GM19324 (cell line): ENCODE data around the gene KIFBP.

Experiments used
- ATAC-seq: cut with Tn5 transposase; IDR thresholded peaks from one replicate; pipeline ENCODE4 v1.9.1; 2021; ENCODE audit warnings: mild to moderate bottlenecking, moderate library complexity; ENCODE audit not compliant: unreplicated experiment, low FRiP score

KIFBP gene

GRCh38 chr10:69048103-69048502 is 59.5 kb downstream of the KIFBP start:
- ATAC-seq = no peak

DNA sequence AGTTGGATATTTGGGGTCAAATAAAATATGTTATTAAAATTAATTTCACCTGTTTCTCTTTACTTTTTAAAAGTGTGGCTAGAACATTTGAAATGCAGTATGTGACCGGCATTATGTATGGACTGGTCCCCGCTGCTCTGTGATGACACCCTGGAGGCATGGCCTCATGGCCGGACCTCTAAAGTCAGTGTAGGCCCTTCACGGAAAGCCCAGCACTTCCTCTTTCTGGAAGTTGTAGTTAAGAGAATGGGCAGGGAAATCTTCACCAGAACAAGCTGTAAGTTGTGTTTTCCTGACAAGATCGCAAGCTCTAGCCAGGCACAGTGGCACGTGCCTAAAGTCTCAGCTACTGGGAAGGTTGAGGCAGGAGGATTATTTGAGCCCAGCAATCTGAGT is 61.0 kb downstream of the KIFBP start:
- ATAC-seq = no peak

DNA sequence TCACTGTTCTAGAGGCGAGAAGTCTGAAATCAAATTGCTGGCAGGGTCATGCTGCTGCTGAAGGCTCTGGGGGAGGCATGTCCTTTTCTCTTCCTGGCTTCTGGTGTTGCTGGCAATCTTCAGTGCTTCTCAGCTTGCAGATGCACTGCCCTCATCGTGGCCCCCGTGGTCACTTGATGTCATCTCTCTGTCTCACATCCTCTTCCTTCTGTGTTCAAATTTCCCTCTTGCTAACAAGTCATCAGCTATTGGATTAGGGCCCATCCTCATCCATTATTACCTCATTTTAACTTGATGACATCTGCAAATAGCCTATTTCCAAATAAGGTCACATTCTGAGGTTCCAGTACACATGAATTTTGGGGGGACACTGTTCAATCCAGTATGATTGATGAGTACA is 62.7 kb downstream of the KIFBP start:
- no peak for ATAC-seq

- ATAC-seq = no peak
Observed at GRCh38 chr10:69051710-69052487, 63.3 kb downstream of the KIFBP start.

GRCh38 chr10:69052736-69053135 is 64.1 kb downstream of the KIFBP start:
- ATAC-seq = no peak

GRCh38 chr10:69055241-69055640 is 66.6 kb downstream of the KIFBP start:
- ATAC-seq = no peak

- no peak for ATAC-seq
Observed at GRCh38 chr10:69056129-69056528, 67.5 kb downstream of the KIFBP start.

GRCh38 chr10:69056536-69057260 is 68.1 kb downstream of the KIFBP start:
- ATAC-seq = no peak

DNA sequence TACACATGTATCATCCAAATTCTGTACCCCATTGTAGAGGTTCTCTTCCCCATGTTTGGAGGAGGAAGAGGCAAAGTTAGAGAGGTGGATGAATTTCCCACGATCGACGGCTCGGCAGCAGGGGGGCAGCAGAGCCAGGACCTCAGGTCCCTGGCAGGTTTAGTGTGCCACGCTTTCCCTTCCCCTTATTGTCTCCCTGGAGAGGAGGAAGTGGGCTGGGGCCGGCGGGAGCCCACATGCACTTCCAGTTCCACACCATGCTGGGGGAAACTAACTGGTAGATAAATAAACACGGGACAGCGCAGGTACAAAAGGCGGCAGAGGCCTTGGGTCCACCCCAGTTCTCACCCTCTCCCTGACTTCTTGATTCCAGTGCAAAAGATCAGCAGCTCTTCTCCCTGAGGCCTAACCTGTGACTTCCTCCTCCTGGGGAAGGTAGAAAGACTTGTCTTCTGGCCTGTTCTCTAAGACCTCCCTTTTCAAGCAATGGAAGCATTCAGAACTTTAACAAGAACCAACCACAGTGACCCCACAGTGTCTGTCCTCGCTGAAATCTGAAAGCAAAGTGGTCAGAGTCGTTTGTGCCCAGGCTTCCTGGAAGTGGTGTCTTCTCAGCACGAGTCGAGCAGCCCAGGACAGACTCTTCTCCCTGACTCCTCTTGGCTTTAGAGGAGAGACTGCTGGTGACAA is 68.8 kb downstream of the KIFBP start:
- ATAC-seq = no peak

- no peak for ATAC-seq
Observed at GRCh38 chr10:69057951-69058297, 69.3 kb downstream of the KIFBP start.

DNA sequence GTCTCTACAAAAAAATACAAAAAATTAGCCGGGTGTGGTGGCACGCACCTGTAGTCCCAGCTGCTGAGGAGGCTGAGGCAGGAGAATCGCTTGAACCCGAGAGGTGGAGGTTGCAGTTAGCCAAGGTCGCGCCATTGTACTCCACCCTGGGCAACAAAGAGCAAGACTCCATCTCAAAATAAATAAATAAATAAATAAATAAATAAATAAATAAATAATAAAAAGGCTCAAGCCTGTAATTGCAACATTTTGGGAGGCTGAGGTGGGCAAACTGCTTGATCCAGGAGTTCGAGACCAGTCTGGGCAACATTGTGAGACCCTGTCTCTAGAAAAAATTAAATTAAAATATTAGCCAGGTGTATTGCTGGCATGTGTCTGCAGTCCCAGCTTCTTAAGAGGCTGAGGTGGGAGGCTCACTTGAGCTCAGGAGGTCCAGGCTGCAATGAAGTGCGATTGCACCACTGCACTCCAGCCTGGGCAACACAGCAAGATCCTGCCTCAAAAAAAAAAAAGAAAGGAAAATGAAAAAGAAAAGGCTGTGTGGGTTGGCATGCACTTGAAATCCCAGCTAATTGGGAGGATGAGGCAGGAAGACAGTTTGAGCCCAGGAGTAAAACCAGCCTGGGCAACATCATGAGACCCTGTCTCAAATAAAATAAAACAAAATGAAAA is 71.7 kb downstream of the KIFBP start:
- ATAC-seq = no peak

- ATAC-seq = no peak
Observed at GRCh38 chr10:69061305-69062161, 72.9 kb downstream of the KIFBP start.

GRCh38 chr10:69062901-69063300 is 74.3 kb downstream of the KIFBP start:
- ATAC-seq = no peak

- no peak for ATAC-seq
Observed at GRCh38 chr10:69064762-69065328, 76.2 kb downstream of the KIFBP start.

DNA sequence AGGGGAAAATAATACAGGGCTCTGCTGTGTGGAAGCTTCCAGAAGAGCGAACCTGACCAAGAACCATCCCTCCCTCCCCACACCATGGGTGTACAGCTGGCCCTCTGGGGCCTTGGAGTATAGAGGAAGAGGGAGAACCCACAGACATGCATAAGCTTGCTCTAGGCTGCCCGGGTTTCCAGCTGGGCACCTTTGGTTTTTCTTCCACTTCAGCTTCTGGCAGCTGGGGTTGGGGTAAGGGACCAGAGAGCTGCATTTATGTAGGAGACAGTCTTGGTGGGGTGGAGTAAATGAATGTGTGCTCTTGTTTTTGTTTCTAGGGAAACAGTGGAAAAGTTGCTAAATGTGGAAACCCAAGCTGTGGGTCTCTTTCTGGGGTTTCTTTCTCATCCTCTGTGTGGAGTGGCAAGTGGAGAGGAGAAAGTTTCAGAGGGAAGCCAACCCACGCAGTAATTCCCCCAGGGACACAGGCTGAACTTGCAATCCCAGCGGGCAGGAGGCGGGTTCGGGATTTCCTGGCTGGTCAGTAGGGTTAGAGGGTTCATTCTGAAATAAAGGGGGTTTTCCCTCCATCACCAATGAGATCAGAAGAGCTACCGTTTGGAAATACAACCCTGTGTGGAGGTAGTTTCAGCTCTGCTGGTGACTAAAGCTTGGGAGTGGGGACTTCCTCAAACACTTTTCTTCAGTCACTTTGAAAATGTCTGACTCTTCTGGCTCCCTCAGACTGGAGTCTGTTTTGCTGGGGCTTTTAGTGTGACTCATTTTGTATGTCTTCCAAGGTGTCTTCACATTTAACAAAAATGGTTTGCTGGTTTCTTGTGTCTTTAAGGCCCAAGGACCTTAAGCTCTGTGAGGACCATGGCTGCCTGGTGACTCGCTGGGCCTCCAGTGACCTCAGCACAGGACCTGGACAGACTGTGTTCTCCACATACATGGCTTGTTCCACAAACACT is 77.1 kb downstream of the KIFBP start:
- no peak for ATAC-seq
